RWPE2 (cell line): ENCODE measurements around the gene LETM1.

ENCODE experiments used
- ATAC-seq: fragments of 200-7000 bp; cut with Tn5 transposase; 3 replicates; pipeline ENCODE4 v1.9.1; 2021; ENCODE audit warnings: low read depth
- DNase-seq: peaks from one replicate; pipeline ENCODE4 v3.0.0-alpha.2; 2020; ENCODE audit warnings: low spot score
- H3K27ac ChIP-seq: fragments of 450-650 bp; 2 replicates; pipeline ENCODE4 v1.5.1; 2017; ENCODE audit warnings: mild to moderate bottlenecking; ENCODE audit not compliant: poor library complexity, severe bottlenecking
- H3K27me3 ChIP-seq: fragments of 250-450 bp; sonication (Bioruptor Pico); 2 replicates; pipeline ENCODE4 v1.5.1; 2021; ENCODE audit warnings: mild to moderate bottlenecking, moderate library complexity; ENCODE audit not compliant: insufficient read depth, poor library complexity, severe bottlenecking
- H3K36me3 ChIP-seq: fragments of 250-450 bp; sonication (Bioruptor Pico); 2 replicates; pipeline ENCODE4 v1.5.1; 2020; ENCODE audit warnings: low read depth, mild to moderate bottlenecking, moderate library complexity
- H3K4me1 ChIP-seq: fragments of 250-450 bp; sonication (Bioruptor Pico); 2 replicates; pipeline ENCODE4 v1.5.1; 2021; ENCODE audit warnings: mild to moderate bottlenecking, moderate library complexity; ENCODE audit not compliant: insufficient read depth, poor library complexity, severe bottlenecking
- H3K4me3 ChIP-seq: fragments of 250-450 bp; sonication (Bioruptor Pico); 2 replicates; pipeline ENCODE4 v1.5.1; 2021; ENCODE audit warnings: mild to moderate bottlenecking, moderate library complexity; ENCODE audit not compliant: severe bottlenecking
- H3K9me3 ChIP-seq: fragments of 250-450 bp; sonication (Bioruptor Pico); 2 replicates; pipeline ENCODE4 v1.5.1; 2021; ENCODE audit warnings: mild to moderate bottlenecking, moderate library complexity; ENCODE audit not compliant: severe bottlenecking
- TF ChIP-seq, protein P1 (sequence below): fragments of 450-650 bp; IDR thresholded peaks from one replicate; pipeline ENCODE4 v1.5.1; 2017; ENCODE audit warnings: mild to moderate bottlenecking, moderate library complexity; ENCODE audit not compliant: poor library complexity, severe bottlenecking

The LETM1 gene

DNA sequence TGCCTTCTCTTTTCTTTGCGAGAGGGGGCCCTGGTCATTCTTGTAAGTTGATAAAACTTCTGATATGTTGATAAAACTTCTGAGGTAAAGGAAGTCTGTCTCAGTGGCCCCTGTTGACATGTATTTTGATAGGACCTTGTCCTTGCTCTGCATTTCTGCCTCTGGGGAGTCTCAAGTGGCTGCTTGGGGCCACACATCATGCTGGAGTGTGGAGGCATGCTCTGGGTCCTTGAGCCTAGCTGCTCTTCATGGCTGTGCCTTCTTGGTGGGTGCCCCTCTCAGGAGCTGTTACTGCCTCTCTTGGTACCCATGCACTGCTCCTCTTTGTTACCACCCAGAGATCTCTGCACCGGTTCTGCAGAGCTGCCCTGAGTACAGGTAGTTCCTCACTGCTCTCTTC lies 29.5 kb upstream of the LETM1 start:
- H3K27ac ChIP-seq, result no peak overlapping the region
- no peaks in the 10 kb centered on the region for H3K9me3 ChIP-seq
- H3K4me3 ChIP-seq, result no peak overlapping the region
- H3K4me1 ChIP-seq, result no peaks in the 10 kb centered on the region
- DNase-seq (no peak), ATAC-seq (no peak)
- H3K27me3 ChIP-seq, result no peaks in the 10 kb centered on the region
- TF ChIP-seq, protein P1, sequence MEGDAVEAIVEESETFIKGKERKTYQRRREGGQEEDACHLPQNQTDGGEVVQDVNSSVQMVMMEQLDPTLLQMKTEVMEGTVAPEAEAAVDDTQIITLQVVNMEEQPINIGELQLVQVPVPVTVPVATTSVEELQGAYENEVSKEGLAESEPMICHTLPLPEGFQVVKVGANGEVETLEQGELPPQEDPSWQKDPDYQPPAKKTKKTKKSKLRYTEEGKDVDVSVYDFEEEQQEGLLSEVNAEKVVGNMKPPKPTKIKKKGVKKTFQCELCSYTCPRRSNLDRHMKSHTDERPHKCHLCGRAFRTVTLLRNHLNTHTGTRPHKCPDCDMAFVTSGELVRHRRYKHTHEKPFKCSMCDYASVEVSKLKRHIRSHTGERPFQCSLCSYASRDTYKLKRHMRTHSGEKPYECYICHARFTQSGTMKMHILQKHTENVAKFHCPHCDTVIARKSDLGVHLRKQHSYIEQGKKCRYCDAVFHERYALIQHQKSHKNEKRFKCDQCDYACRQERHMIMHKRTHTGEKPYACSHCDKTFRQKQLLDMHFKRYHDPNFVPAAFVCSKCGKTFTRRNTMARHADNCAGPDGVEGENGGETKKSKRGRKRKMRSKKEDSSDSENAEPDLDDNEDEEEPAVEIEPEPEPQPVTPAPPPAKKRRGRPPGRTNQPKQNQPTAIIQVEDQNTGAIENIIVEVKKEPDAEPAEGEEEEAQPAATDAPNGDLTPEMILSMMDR, result no peak
- peaks cover 23% of the 10 kb centered on the region for H3K36me3 ChIP-seq

DNA sequence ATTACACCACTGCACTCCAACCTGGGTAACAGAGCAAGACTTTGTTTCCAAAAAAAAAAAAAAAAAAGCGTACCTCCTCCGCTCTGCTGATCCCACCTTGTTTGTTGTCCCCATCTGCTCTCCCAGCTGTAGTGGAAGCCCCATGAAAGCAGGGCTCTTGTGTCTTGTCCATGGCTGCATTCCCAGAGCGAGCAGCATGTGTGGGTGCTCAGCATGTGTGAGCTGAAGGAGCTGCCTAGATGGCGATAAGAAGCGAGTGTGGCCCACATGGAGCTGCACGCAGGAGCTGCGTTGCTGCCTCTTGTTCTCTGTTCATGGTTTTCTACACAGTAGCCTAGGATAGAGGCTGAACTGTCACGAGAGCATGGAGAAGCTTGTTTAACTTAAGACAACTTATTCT lies 27.6 kb upstream of the LETM1 start:
- Histone ChIP-seq H3K36me3 (peaks cover 24% of the 10 kb centered on the region), H3K27me3 (no peaks in the 10 kb centered on the region), H3K4me1 (no peaks in the 10 kb centered on the region), H3K27ac (no peak overlapping the region), H3K4me3 (no peak overlapping the region), H3K9me3 (no peaks in the 10 kb centered on the region)
- ATAC-seq (no peak), DNase-seq (no peak)
- TF ChIP-seq, protein P1, result no peak

DNA sequence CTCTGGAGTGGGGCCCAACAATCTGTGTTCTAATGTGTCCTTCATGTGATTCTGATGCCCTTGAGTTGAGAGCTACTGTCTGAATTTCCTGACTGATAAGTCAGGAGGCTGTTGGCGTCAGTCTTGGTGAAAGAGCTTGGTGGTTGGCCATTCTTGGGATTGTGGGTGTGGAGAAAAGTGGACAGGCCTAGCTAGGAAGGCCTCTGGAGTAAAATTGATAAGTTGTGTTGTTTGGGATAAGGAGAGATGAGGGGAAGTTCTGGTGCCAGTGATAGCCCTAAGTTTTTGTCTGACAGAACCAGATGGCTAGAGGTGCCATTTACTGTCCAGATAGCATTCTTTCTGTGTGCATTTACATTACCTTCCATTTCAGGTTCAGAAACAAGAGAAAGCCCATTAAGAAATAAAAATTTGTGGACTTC lies 26.9 kb upstream of the LETM1 start:
- no peak overlapping the region for H3K4me3 ChIP-seq
- ATAC-seq, result no peak
- H3K4me1 ChIP-seq, result no peaks in the 10 kb centered on the region
- DNase-seq, result no peak
- H3K27me3 ChIP-seq, result no peaks in the 10 kb centered on the region
- no peaks in the 10 kb centered on the region for H3K9me3 ChIP-seq
- no peak overlapping the region for H3K27ac ChIP-seq
- H3K36me3 ChIP-seq, result peaks cover 27% of the 10 kb centered on the region
- TF ChIP-seq, protein P1, result no peak

DNA sequence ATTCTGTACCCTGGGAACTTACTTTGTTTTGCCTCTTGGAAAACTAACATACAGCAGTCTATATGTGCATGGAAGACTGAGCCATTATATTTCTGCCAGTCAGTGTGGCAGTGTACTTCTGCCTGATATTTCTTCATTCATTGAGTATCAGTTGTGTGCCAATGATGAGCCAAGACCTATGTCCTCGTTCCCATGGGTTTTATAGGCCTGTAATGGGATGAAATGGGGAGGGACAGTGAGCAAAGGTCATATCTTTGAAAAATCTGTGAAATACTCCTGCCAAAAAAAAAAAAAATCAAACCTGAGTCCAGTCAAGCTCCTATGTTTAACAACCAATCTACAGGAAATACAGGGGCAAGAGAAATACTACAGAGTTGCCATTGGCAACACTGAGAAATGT lies 24.4 kb upstream of the LETM1 start:
- TF ChIP-seq, protein P1, result no peak
- Histone ChIP-seq H3K36me3 (peaks cover 23% of the 10 kb centered on the region), H3K9me3 (no peaks in the 10 kb centered on the region), H3K4me3 (no peak overlapping the region), H3K4me1 (no peaks in the 10 kb centered on the region), H3K27ac (no peak overlapping the region), H3K27me3 (no peaks in the 10 kb centered on the region)
- no peak for ATAC-seq
- DNase-seq, result no peak

DNA sequence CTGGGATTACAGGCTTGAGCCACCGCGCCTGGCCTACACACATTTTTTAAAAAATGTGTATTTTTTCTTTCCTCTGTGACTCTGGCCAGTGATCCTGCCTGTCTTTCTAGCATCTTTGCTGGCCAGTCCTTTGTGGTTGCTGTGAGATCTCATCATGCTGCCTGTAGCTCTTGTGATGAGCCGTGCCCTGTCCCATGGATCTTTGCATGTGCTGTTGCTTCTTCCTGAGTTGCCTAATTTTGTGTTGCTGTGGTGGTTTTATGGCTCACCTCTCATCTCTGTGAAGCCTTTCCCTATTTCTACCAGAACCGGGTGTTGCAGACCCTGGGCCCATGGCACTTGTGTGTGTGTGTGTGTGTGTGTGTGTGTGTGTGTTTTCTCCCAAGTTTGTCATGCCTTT lies 23.5 kb upstream of the LETM1 start:
- Histone ChIP-seq H3K27me3 (no peaks in the 10 kb centered on the region), H3K9me3 (no peaks in the 10 kb centered on the region), H3K27ac (no peak overlapping the region), H3K4me3 (no peak overlapping the region), H3K4me1 (peaks cover 3% of the 10 kb centered on the region), H3K36me3 (peaks cover 21% of the 10 kb centered on the region)
- ATAC-seq, result no peak
- DNase-seq, result no peak
- TF ChIP-seq, protein P1, result no peak
